ENCODE measurements around the gene GTF2H4.
A peak's percentile ranks its signal among the peaks of the same experiment; 100 is the strongest.
"Not testable (repeated sequence)": the region's sequence is repeated elsewhere in the genome, so short reads cannot be mapped to it uniquely, and the experiment has no call there.

Gene GTF2H4

GRCh38 chr6:30895343-30895742 lies 12.7 kb upstream of the GTF2H4 start:
- no peak for DNase-seq

- no peak for DNase-seq
These were observed 11.5 kb upstream of the GTF2H4 start for GRCh38 chr6:30896541-30896940.

GRCh38 chr6:30897882-30898281 lies 10.1 kb upstream of the GTF2H4 start:
- DNase-seq, result no peak

GRCh38 chr6:30898750-30899360 lies 9.2 kb upstream of the GTF2H4 start:
- DNase-seq, result no peak

- no peak for DNase-seq
These were observed 7.1 kb upstream of the GTF2H4 start for GRCh38 chr6:30900863-30901417.

GRCh38 chr6:30901436-30901835 lies 6.6 kb upstream of the GTF2H4 start:
- no peak for DNase-seq

- not testable (repeated sequence) for DNase-seq
These were observed 5.8 kb upstream of the GTF2H4 start for GRCh38 chr6:30902196-30902595.

GRCh38 chr6:30902709-30903108 lies 5.3 kb upstream of the GTF2H4 start:
- DNase-seq, result no peak

- no peak for DNase-seq
These were observed 4.8 kb upstream of the GTF2H4 start for GRCh38 chr6:30903236-30903635.

GRCh38 chr6:30907290-30907757 lies 683 bp upstream of the GTF2H4 start:
- not testable (repeated sequence) for DNase-seq

GRCh38 chr6:30908700-30909099 lies 693 bp downstream of the GTF2H4 start:
- no peak for DNase-seq

GRCh38 chr6:30910473-30910872 lies 2.5 kb downstream of the GTF2H4 start:
- DNase-seq, result not testable (repeated sequence)

- no peak for DNase-seq
These were observed 4.9 kb downstream of the GTF2H4 start for GRCh38 chr6:30912746-30913520.

GRCh38 chr6:30913721-30914075 lies 5.7 kb downstream of the GTF2H4 start:
- DNase-seq, result no peak

- peak; percentile 84 for DNase-seq
These were observed 6.3 kb downstream of the GTF2H4 start, which contains the start of gene VARS2 for GRCh38 chr6:30914076-30914853. Gene VARS2 (plus strand): TSS chr6:30914238. CDS start chr6:30914837, 599 bp downstream.

- no peak for DNase-seq
These were observed 7.0 kb downstream of the GTF2H4 start for GRCh38 chr6:30914854-30915590.

- DNase-seq, result peak; percentile 48
These were observed 7.6 kb downstream of the GTF2H4 start for GRCh38 chr6:30915591-30915946.

- DNase-seq, result no peak
These were observed 9.0 kb downstream of the GTF2H4 start for GRCh38 chr6:30917041-30917440.

GRCh38 chr6:30917487-30917886 lies 9.5 kb downstream of the GTF2H4 start:
- DNase-seq, result no peak

GRCh38 chr6:30918670-30919069 lies 10.7 kb downstream of the GTF2H4 start:
- DNase-seq, result no peak

- DNase-seq, result no peak
These were observed 14.4 kb downstream of the GTF2H4 start for GRCh38 chr6:30922447-30922852.

GRCh38 chr6:30924040-30924627 lies 16.1 kb downstream of the GTF2H4 start:
- DNase-seq, result not testable (repeated sequence)

Data from NCI-H526 treated with DMSO at 0.1 percent for 48 hours (cell line).